ENCODE results near the gene SNAI3. TPM values are rescaled to one million over a fixed set of nuclear protein-coding genes. Genes with fewer than 3 reads are reported as not detected.

SNAI3 gene
- polyA plus RNA-seq (ENCODE audit: insufficient read length in 4 of 4), result under 1 TPM; 0.50 to 0.87 (median 0.61) TPM

GRCh38 chr16:88686439-88687253 lies at the start of gene SNAI3:
SNAI3 (minus strand) TSS chr16:88686507; CDS start chr16:88686406, 101 bp downstream.
- peak in 1 of 4 donors; percentile 60 for DNase-seq (ENCODE audit: low read depth in 4 of 4, low spot score in 3 of 4)

- DNase-seq (ENCODE audit: low read depth in 4 of 4, low spot score in 3 of 4), result no peak
Observed at GRCh38 chr16:88736088-88736487, 49.8 kb upstream of the SNAI3 start.

- no peak for DNase-seq (ENCODE audit: low read depth in 4 of 4, low spot score in 3 of 4)
Observed at GRCh38 chr16:88735616-88736015, 49.3 kb upstream of the SNAI3 start.

- DNase-seq (ENCODE audit: low read depth in 4 of 4, low spot score in 3 of 4), result no peak
Observed at GRCh38 chr16:88735121-88735520, 48.8 kb upstream of the SNAI3 start.

GRCh38 chr16:88734361-88734728 lies 48.0 kb upstream of the SNAI3 start:
- no peak for DNase-seq (ENCODE audit: low read depth in 4 of 4, low spot score in 3 of 4)

GRCh38 chr16:88733630-88734360 lies 47.5 kb upstream of the SNAI3 start:
- DNase-seq (ENCODE audit: low read depth in 4 of 4, low spot score in 3 of 4), result no peak

GRCh38 chr16:88732961-88733294 lies 46.6 kb upstream of the SNAI3 start:
- no peak for DNase-seq (ENCODE audit: low read depth in 4 of 4, low spot score in 3 of 4)

- no peak for DNase-seq (ENCODE audit: low read depth in 4 of 4, low spot score in 3 of 4)
Observed at GRCh38 chr16:88732172-88732960, 46.1 kb upstream of the SNAI3 start.

- no peak for DNase-seq (ENCODE audit: low read depth in 4 of 4, low spot score in 3 of 4)
Observed at GRCh38 chr16:88731699-88732098, 45.4 kb upstream of the SNAI3 start.

GRCh38 chr16:88730632-88731607 lies 44.6 kb upstream of the SNAI3 start:
- DNase-seq (ENCODE audit: low read depth in 4 of 4, low spot score in 3 of 4), result no peak

- DNase-seq (ENCODE audit: low read depth in 4 of 4, low spot score in 3 of 4), result no peak
Observed at GRCh38 chr16:88727871-88728270, 41.6 kb upstream of the SNAI3 start.

GRCh38 chr16:88726981-88727380 lies 40.7 kb upstream of the SNAI3 start:
- DNase-seq (ENCODE audit: low read depth in 4 of 4, low spot score in 3 of 4), result no peak

- DNase-seq (ENCODE audit: low read depth in 4 of 4, low spot score in 3 of 4), result no peak
Observed at GRCh38 chr16:88726408-88726749, 40.1 kb upstream of the SNAI3 start.

GRCh38 chr16:88725609-88726407 lies 39.5 kb upstream of the SNAI3 start:
- DNase-seq (ENCODE audit: low read depth in 4 of 4, low spot score in 3 of 4), result no peak

- DNase-seq (ENCODE audit: low read depth in 4 of 4, low spot score in 3 of 4), result no peak
Observed at GRCh38 chr16:88724855-88725555, 38.7 kb upstream of the SNAI3 start.

GRCh38 chr16:88723911-88724310 lies 37.6 kb upstream of the SNAI3 start:
- DNase-seq (ENCODE audit: low read depth in 4 of 4, low spot score in 3 of 4), result no peak

GRCh38 chr16:88723507-88723887 lies 37.2 kb upstream of the SNAI3 start:
- DNase-seq (ENCODE audit: low read depth in 4 of 4, low spot score in 3 of 4), result no peak

GRCh38 chr16:88722784-88723506 lies 36.6 kb upstream of the SNAI3 start:
- DNase-seq (ENCODE audit: low read depth in 4 of 4, low spot score in 3 of 4), result no peak
